Lung (tissue), 12 donors: ENCODE measurements around the gene MBLAC2. TPM values are rescaled to one million over a fixed set of nuclear protein-coding genes. Genes with fewer than 3 reads are reported as not detected.

Experiments used
- ATAC-seq: fragments of 200-7000 bp; cut with Tn5 transposase; one replicate; pipeline ENCODE4 v1.9.1; 2020; ENCODE audit warnings: moderate number of reproducible peaks; ENCODE audit not compliant: insufficient read depth, low FRiP score
- DNase-seq, 3 donors: peaks; one replicate each; pipeline ENCODE4 v3.0.0-alpha.2; 2013 to 2017
- H3K27ac ChIP-seq, 2 donors: one replicate each; pipeline ENCODE4 v1.5.1; 2013; ENCODE audit warnings: mild to moderate bottlenecking in 2 of 2, moderate library complexity in 2 of 2, control low read depth in 1 of 2, inconsistent platforms in 1 of 2, low read depth in 1 of 2, low read length in 1 of 2
- H3K27me3 ChIP-seq, 3 donors: one replicate each; pipeline ENCODE4 v1.5.1; 2013; ENCODE audit warnings: low read length in 2 of 3; ENCODE audit not compliant: control insufficient read depth in 3 of 3, insufficient read depth in 3 of 3
- H3K36me3 ChIP-seq, 4 donors: one replicate each; pipeline ENCODE4 v1.5.1; 2013; ENCODE audit warnings: low read length in 4 of 4, mild to moderate bottlenecking in 1 of 4, moderate library complexity in 1 of 4; ENCODE audit not compliant: control insufficient read depth in 4 of 4, insufficient read depth in 4 of 4
- H3K4me1 ChIP-seq, 5 donors: one replicate each; pipeline ENCODE4 v1.5.1; 2013; ENCODE audit warnings: low read length in 5 of 5, mild to moderate bottlenecking in 2 of 5, moderate library complexity in 1 of 5; ENCODE audit not compliant: control insufficient read depth in 5 of 5, insufficient read depth in 5 of 5
- H3K4me3 ChIP-seq: one replicate; pipeline ENCODE4 v1.5.1; 2013; ENCODE audit warnings: mild to moderate bottlenecking, control low read depth, moderate library complexity
- H3K9ac ChIP-seq, 2 donors: one replicate each; pipeline ENCODE4 v1.5.1; 2013; ENCODE audit warnings: low read length in 2 of 2, control low read depth in 1 of 2; ENCODE audit not compliant: insufficient read depth in 1 of 2
- H3K9me3 ChIP-seq, 4 donors: one replicate each; pipeline ENCODE4 v1.5.1; 2013; ENCODE audit warnings: low read length in 3 of 4, mild to moderate bottlenecking in 1 of 4, moderate library complexity in 1 of 4; ENCODE audit not compliant: control insufficient read depth in 4 of 4, insufficient read depth in 3 of 4
- CTCF ChIP-seq: IDR thresholded peaks from 2 replicates; pipeline ENCODE4 v1.5.1; 2012; ENCODE audit warnings: mild to moderate bottlenecking; ENCODE audit errors: control extremely low read depth, extremely low read depth
- WGBS, 2 donors: extraction: QIAGEN DNeasy Blood & Tissue Kit; methylation state at CpG; one replicate each; pipeline ENCODE4 v1.1.7; 2013; 5-methylcytosine and 5-hydroxymethylcytosine counted together
- polyA plus RNA-seq, 2 donors: library from polyadenylated mRNA; stranded (reverse); fragments of 200-250 nt; gene quantifications; one replicate each; pipeline ENCODE4 v1.2.1, GENCODE V29; 2013
- total RNA-seq, 2 donors: library from RNA; depleted of rRNA in 1 of 2; stranded (reverse); fragments of >200 nt in 1 of 2; gene quantifications; one replicate each; pipeline ENCODE4 v1.2.1, GENCODE V29; 2014 to 2021
- donor health status: control.
- donor health status: control.
- donor health status: Bipolar disorder and iron deficiency.
- donor health status: healthy.
- donor health status: DM: yes; HTN: yes; CAD: no.

The MBLAC2 gene
- total and polyA plus RNA-seq, 4 donors = 1.9 to 6.5 (median 3.3) TPM

DNA sequence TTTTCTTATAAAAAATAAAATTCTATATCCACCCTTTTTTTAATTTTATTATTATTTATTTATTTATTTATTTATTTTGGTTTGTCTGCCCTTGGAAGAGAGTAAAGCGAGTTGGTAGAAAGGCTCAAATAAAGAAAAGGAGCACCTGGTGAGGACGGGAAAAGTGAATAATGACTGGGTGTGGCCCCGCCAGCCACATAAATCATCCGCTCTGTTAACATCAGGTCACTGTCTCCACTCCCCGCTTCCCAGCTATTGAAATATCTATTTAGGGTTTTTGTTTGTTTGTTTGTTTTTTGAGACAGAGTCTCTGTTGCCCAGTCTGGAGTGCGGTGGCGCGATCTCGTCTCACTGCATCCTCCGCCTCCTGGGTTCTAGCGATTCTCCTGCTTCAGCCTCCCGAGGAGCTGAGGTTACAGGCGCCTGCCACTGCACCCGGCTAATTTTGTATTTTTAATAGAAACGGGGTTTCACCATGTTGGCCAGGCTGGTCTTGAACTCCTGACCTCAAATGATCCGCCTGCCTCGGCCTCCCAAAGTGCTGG lies 937 bp upstream of the MBLAC2 start:
- ATAC-seq = no peak
- Histone ChIP-seq H3K36me3 (no peaks in the 10 kb centered on the region), H3K4me3 (no peak overlapping the region), H3K4me1 (peaks cover 3 to 20% (median 4%) of the 10 kb centered on the region in 5 donors), H3K27ac (no peak overlapping the region), H3K9ac (peak overlapping the region in 1 of 2 donors; percentile 75), H3K27me3 (no peaks in the 10 kb centered on the region), H3K9me3 (no peaks in the 10 kb centered on the region)
- WGBS, 2 donors = 83 to 85% methylated on average over 17 of the region's 17 CpGs
- no peak for TF ChIP-seq CTCF
- DNase-seq = no peak

DNA sequence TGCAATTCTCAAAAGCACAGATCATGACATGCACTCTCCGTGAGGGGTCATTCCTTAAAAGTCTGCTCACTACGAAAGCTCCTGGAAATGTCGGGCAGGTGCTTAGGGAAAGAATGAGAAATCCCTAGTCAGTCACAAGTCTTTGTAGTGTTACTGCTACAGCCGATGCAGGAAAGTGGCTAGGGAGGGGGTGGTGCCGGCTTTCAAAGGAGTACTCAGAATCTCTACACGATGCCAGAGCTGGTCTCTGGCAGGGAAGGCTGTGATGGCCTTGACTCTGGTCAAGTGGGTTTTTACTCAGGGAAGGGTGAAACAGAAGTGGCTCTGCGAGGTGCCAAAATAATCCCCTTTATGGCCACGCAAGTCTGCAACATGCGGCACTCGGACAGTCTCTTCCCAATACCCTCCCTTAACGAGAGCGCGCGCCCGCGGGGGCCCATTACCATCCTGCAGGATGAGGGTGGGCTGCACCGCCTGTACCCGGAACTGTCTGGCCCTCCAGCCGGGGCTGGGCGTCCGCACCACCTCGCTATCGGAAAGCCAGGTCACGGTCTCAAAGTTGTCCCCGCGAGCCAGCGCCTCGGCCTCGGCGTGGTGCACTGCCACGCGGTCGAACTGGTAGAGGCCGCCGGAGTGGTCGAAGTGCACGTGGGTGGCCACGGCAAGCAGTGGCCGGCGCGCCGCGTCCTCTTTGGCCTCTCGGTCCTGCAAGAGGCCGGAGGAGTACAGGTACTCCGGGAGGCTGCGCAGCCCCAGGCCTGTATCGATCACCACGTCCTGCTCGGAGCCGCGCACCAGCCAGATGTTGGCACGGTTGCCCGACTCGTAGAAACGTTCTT lies 956 bp downstream of the MBLAC2 start:
- Histone ChIP-seq H3K4me1 (peaks cover 3 to 20% (median 4%) of the 10 kb centered on the region in 5 donors), H3K4me3 (peak overlapping the region; percentile 93), H3K27ac (peak overlapping the region; percentile 64 to 87), H3K9me3 (no peaks in the 10 kb centered on the region), H3K27me3 (no peaks in the 10 kb centered on the region), H3K9ac (peak overlapping the region in 1 of 2 donors; percentile 46), H3K36me3 (peaks cover 0 to 4% (median 0%) of the 10 kb centered on the region in 4 donors)
- DNase-seq = peak; percentile 33 to 62 (median 38)
- TF ChIP-seq CTCF = no peak
- WGBS, 2 donors = 1% methylated on average over 56 of the region's 56 CpGs
- peak; percentile 36 for ATAC-seq

- Histone ChIP-seq H3K27ac (no peak overlapping the region), H3K9me3 (no peaks in the 10 kb centered on the region), H3K27me3 (no peaks in the 10 kb centered on the region), H3K4me1 (peaks cover 3 to 20% (median 4%) of the 10 kb centered on the region in 5 donors), H3K9ac (peak overlapping the region in 1 of 2 donors; percentile 44), H3K36me3 (peaks cover 0 to 4% (median 0%) of the 10 kb centered on the region in 4 donors), H3K4me3 (peak overlapping the region; percentile 93)
- 41 to 42% methylated on average over 9 of the region's 9 CpGs for WGBS, 2 donors
- no peak for TF ChIP-seq CTCF
- ATAC-seq (no peak), DNase-seq (no peak)
These were observed 1.7 kb downstream of the MBLAC2 start for GRCh38 chr5:90472783-90473395.
